Mesenchymal stem cell (in vitro differentiated cells and primary cell): ENCODE results near the gene ACTR2.

ENCODE experiments used
- DNase-seq: peaks from one replicate; pipeline ENCODE4 v3.0.0-alpha.2; 2013
- H2AFZ ChIP-seq: one replicate; pipeline ENCODE4 v1.6.1; 2013; ENCODE audit warnings: low read depth, mild to moderate bottlenecking, control low read depth, inconsistent platforms, low read length, moderate library complexity
- H2AK5ac ChIP-seq: 2 replicates; pipeline ENCODE4 v1.6.1; 2013; ENCODE audit warnings: low read length, moderate library complexity, mild to moderate bottlenecking, inconsistent platforms; ENCODE audit not compliant: severe bottlenecking
- H2BK120ac ChIP-seq: one replicate; pipeline ENCODE4 v1.6.1; 2013; ENCODE audit warnings: low read depth, mild to moderate bottlenecking, inconsistent platforms, low read length, moderate library complexity
- H2BK12ac ChIP-seq, 2 experiments: one replicate each; pipeline ENCODE4 v1.6.1; 2013; ENCODE audit warnings: inconsistent platforms in 2 of 2, low read length in 2 of 2, mild to moderate bottlenecking in 2 of 2, moderate library complexity in 2 of 2, control low read depth in 1 of 2
- H2BK15ac ChIP-seq: one replicate; pipeline ENCODE4 v1.6.1; 2013; ENCODE audit warnings: mild to moderate bottlenecking, low read depth, inconsistent platforms; ENCODE audit not compliant: poor library complexity, severe bottlenecking
- H2BK5ac ChIP-seq: 2 replicates; pipeline ENCODE4 v1.6.1; 2013; ENCODE audit warnings: low read depth, mild to moderate bottlenecking, low read length, control low read depth, inconsistent platforms; ENCODE audit not compliant: poor library complexity, severe bottlenecking
- H3K14ac ChIP-seq, 2 experiments: one replicate each; pipeline ENCODE4 v1.6.1; 2013; ENCODE audit warnings: inconsistent platforms in 2 of 2, low read length in 2 of 2, control low read depth in 1 of 2, mild to moderate bottlenecking in 1 of 2, moderate library complexity in 1 of 2
- H3K18ac ChIP-seq, 2 experiments: one replicate each; pipeline ENCODE4 v1.6.1; 2013; ENCODE audit warnings: inconsistent platforms in 2 of 2, low read length in 2 of 2, control low read depth in 1 of 2, low read depth in 1 of 2, mild to moderate bottlenecking in 1 of 2
- H3K23ac ChIP-seq, 2 experiments: one replicate each; pipeline ENCODE4 v1.6.1; 2013; ENCODE audit warnings: inconsistent platforms in 2 of 2, low read length in 2 of 2, mild to moderate bottlenecking in 2 of 2, moderate library complexity in 2 of 2, control low read depth in 1 of 2
- H3K27ac ChIP-seq: 2 replicates; pipeline ENCODE4 v1.5.1; 2013; ENCODE audit warnings: mild to moderate bottlenecking, moderate library complexity, low read length, control low read depth, inconsistent platforms; ENCODE audit not compliant: poor library complexity, severe bottlenecking
- H3K27me3 ChIP-seq, 2 experiments: 2 replicates each; pipeline versions ENCODE4 v1.6.1 to v1.7.0; 2013; ENCODE audit warnings: low read length in 2 of 2, mild to moderate bottlenecking in 2 of 2, moderate library complexity in 2 of 2, control low read depth in 1 of 2, inconsistent platforms in 1 of 2; ENCODE audit not compliant: control insufficient read depth in 1 of 2, insufficient read depth in 1 of 2
- H3K36me3 ChIP-seq, 2 experiments: 2 replicates each; pipeline versions ENCODE4 v1.6.1 to v1.7.0; 2013; ENCODE audit warnings: low read length in 2 of 2, control low read depth in 1 of 2, inconsistent platforms in 1 of 2, low read depth in 1 of 2, mild to moderate bottlenecking in 1 of 2; ENCODE audit not compliant: insufficient read depth in 2 of 2, control insufficient read depth in 1 of 2
- H3K4ac ChIP-seq, 2 experiments: one replicate each; pipeline ENCODE4 v1.6.1; 2013; ENCODE audit warnings: inconsistent platforms in 2 of 2, low read length in 2 of 2, mild to moderate bottlenecking in 2 of 2, moderate library complexity in 2 of 2, control low read depth in 1 of 2, low read depth in 1 of 2
- H3K4me1 ChIP-seq: 2 replicates; pipeline ENCODE4 v1.6.1; 2013; ENCODE audit warnings: low read depth, low read length, control low read depth; ENCODE audit not compliant: control insufficient read depth, insufficient read depth
- H3K4me2 ChIP-seq: 2 replicates; pipeline ENCODE4 v1.6.1; 2013; ENCODE audit warnings: low read length, mild to moderate bottlenecking, inconsistent platforms; ENCODE audit not compliant: poor library complexity, severe bottlenecking
- H3K4me3 ChIP-seq, 2 experiments: 2 replicates each; pipeline versions ENCODE4 v1.5.1 to v1.7.0; 2013; ENCODE audit warnings: low read length in 2 of 2, mild to moderate bottlenecking in 2 of 2, control low read depth in 1 of 2, low read depth in 1 of 2; ENCODE audit not compliant: insufficient read depth in 1 of 2
- H3K79me1 ChIP-seq: replicated peaks from 2 replicates; pipeline ENCODE4 v1.6.1; 2013; ENCODE audit warnings: mild to moderate bottlenecking, control low read depth, low read length, inconsistent platforms; ENCODE audit not compliant: poor library complexity, severe bottlenecking
- H3K9ac ChIP-seq: 2 replicates; pipeline ENCODE4 v1.7.0; 2013; ENCODE audit warnings: mild to moderate bottlenecking, low read length, moderate library complexity
- H3K9me3 ChIP-seq: 2 replicates; pipeline ENCODE4 v1.7.0; 2013; ENCODE audit warnings: mild to moderate bottlenecking, low read length; ENCODE audit not compliant: control insufficient read depth
- H4K8ac ChIP-seq: one replicate; pipeline ENCODE4 v1.6.1; 2013; ENCODE audit warnings: inconsistent platforms, mild to moderate bottlenecking, low read length, moderate library complexity
- H4K91ac ChIP-seq: one replicate; pipeline ENCODE4 v1.6.1; 2013; ENCODE audit warnings: mild to moderate bottlenecking, low read length, inconsistent platforms
- WGBS: methylation state at CpG from one replicate; pipeline ENCODE4 v1.1.7; 2013; ENCODE audit warnings: mixed read lengths; 5-methylcytosine and 5-hydroxymethylcytosine counted together

Gene ACTR2

GRCh38 chr2:65263986-65264385, 36.4 kb downstream of the ACTR2 start:
- H3K27me3 ChIP-seq = no peaks in the 10 kb centered on the region
- no peak overlapping the region for H3K27ac ChIP-seq
- no peak overlapping the region for H2BK12ac ChIP-seq
- H3K9ac ChIP-seq = no peak overlapping the region
- no peaks in the 10 kb centered on the region for H3K9me3 ChIP-seq
- no peak overlapping the region for H3K4me2 ChIP-seq
- WGBS = 98% methylated on average over 7 of the region's 7 CpGs
- no peak overlapping the region for H3K18ac ChIP-seq
- H3K4me1 ChIP-seq = no peaks in the 10 kb centered on the region
- H3K4me3 ChIP-seq = no peak overlapping the region
- no peak for DNase-seq
- no peak overlapping the region for H2BK5ac ChIP-seq
- H4K91ac ChIP-seq = no peak overlapping the region
- H2AFZ ChIP-seq = no peak overlapping the region
- H3K36me3 ChIP-seq = peaks cover 19 to 73% of the 10 kb centered on the region in 2 experiments
- no peak overlapping the region for H3K23ac ChIP-seq
- no peak overlapping the region for H2BK15ac ChIP-seq
- H3K4ac ChIP-seq = no peak overlapping the region
- no peak overlapping the region for H3K14ac ChIP-seq
- no peak overlapping the region for H2BK120ac ChIP-seq
- H4K8ac ChIP-seq = no peak overlapping the region
- peaks cover 9% of the 10 kb centered on the region for H3K79me1 ChIP-seq
- H2AK5ac ChIP-seq = no peak overlapping the region

DNA sequence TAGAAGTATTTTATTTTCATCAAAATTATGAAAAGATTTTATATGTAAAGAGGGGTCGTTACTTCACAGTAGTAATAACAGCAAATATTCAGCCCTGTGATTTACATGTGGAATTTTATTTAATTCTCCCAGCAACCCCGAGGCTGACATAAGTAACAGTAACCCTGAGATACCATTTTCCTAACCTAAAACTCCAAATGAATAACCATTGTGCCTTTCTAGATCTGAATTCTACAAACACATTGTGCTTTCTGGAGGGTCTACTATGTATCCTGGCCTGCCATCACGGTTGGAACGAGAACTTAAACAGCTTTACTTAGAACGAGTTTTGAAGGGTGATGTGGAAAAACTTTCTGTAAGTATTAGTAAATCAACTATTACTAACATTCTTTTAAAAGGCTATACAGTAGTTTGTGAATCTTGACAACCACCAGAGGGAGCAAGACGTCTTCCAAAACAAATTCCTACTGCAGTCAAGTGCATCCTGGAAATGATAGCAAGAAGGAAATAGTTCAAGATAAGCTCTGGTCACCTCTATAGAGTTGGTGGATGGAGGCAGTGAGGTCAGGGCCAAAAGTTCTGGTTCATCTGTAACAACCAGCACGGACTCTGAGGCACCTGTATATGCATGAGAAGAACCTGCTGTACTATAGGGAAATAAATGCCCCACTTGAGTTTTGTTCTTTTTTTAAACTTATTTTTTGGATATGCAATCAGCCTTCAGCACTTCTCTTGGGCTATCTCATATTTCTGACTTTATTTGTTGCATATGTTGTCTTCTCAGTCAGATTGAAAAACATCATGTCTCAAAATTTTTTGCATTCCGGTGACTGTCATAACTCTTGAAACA, 37.4 kb downstream of the ACTR2 start:
- peak overlapping the region; percentile 33 for H3K9ac ChIP-seq
- H3K14ac ChIP-seq = no peak overlapping the region
- 90% methylated on average over 4 of the region's 8 CpGs for WGBS

GRCh38 chr2:65265671-65266045, 38.0 kb downstream of the ACTR2 start:
- no peak overlapping the region for H3K9ac ChIP-seq
- no peak overlapping the region for H2AK5ac ChIP-seq
- H3K79me1 ChIP-seq = peaks cover 13% of the 10 kb centered on the region
- no peak overlapping the region for H3K27ac ChIP-seq
- H3K4ac ChIP-seq = no peak overlapping the region
- no peak overlapping the region for H3K4me3 ChIP-seq
- no peak overlapping the region for H4K8ac ChIP-seq
- no peak overlapping the region for H3K14ac ChIP-seq
- no peak overlapping the region for H3K18ac ChIP-seq
- no peak overlapping the region for H3K23ac ChIP-seq
- no peak overlapping the region for H2BK12ac ChIP-seq
- no peak overlapping the region for H2BK120ac ChIP-seq
- DNase-seq = no peak
- H2BK5ac ChIP-seq = no peak overlapping the region
- H3K4me2 ChIP-seq = no peak overlapping the region
- peaks cover 14 to 71% of the 10 kb centered on the region in 2 experiments for H3K36me3 ChIP-seq
- no peaks in the 10 kb centered on the region for H3K27me3 ChIP-seq
- no peak overlapping the region for H2BK15ac ChIP-seq
- no peaks in the 10 kb centered on the region for H3K4me1 ChIP-seq
- H3K9me3 ChIP-seq = no peaks in the 10 kb centered on the region
- H4K91ac ChIP-seq = no peak overlapping the region
- H2AFZ ChIP-seq = no peak overlapping the region

More for the DNA sequence above, 37.4 kb downstream of the ACTR2 start:
- Histone ChIP-seq H3K79me1 (peaks cover 11% of the 10 kb centered on the region), H3K27ac (no peak overlapping the region), H3K4me3 (no peak overlapping the region), H2BK12ac (no peak overlapping the region), H3K9me3 (no peaks in the 10 kb centered on the region), H3K4ac (no peak overlapping the region), H4K8ac (no peak overlapping the region), H3K4me2 (no peak overlapping the region), H3K27me3 (no peaks in the 10 kb centered on the region), H4K91ac (no peak overlapping the region), H3K23ac (no peak overlapping the region), H2AK5ac (no peak overlapping the region), H3K4me1 (no peaks in the 10 kb centered on the region), H2AFZ (no peak overlapping the region), H2BK120ac (no peak overlapping the region), H3K18ac (no peak overlapping the region), H3K36me3 (peaks cover 14 to 73% of the 10 kb centered on the region in 2 experiments), H2BK15ac (no peak overlapping the region), H2BK5ac (no peak overlapping the region)
- peak; percentile 87 for DNase-seq

GRCh38 chr2:65267008-65267407, 39.4 kb downstream of the ACTR2 start:
- no peak for DNase-seq
- Histone ChIP-seq H3K9ac (peak overlapping the region; percentile 25), H3K79me1 (peaks cover 15% of the 10 kb centered on the region), H4K8ac (no peak overlapping the region), H3K4ac (no peak overlapping the region), H2BK5ac (no peak overlapping the region), H3K4me3 (no peak overlapping the region), H3K27me3 (no peaks in the 10 kb centered on the region), H3K9me3 (no peaks in the 10 kb centered on the region), H4K91ac (no peak overlapping the region), H2AK5ac (no peak overlapping the region), H3K18ac (no peak overlapping the region), H3K4me2 (no peak overlapping the region), H3K27ac (no peak overlapping the region), H3K4me1 (no peaks in the 10 kb centered on the region), H2BK12ac (no peak overlapping the region), H3K36me3 (peaks cover 18 to 69% of the 10 kb centered on the region in 2 experiments), H3K23ac (no peak overlapping the region), H3K14ac (no peak overlapping the region), H2BK120ac (no peak overlapping the region), H2BK15ac (no peak overlapping the region), H2AFZ (no peak overlapping the region)
- WGBS = no CpG with 5 or more reads among the region's 1 CpG
